ENCODE data around the gene ARHGAP1. TPM values are rescaled to one million over a fixed set of nuclear protein-coding genes. Genes with fewer than 3 reads are reported as not detected.

Gene ARHGAP1
- total and polyA plus RNA-seq, 2 experiments from 2014 or later = 54.3 to 98.5 TPM

DNA sequence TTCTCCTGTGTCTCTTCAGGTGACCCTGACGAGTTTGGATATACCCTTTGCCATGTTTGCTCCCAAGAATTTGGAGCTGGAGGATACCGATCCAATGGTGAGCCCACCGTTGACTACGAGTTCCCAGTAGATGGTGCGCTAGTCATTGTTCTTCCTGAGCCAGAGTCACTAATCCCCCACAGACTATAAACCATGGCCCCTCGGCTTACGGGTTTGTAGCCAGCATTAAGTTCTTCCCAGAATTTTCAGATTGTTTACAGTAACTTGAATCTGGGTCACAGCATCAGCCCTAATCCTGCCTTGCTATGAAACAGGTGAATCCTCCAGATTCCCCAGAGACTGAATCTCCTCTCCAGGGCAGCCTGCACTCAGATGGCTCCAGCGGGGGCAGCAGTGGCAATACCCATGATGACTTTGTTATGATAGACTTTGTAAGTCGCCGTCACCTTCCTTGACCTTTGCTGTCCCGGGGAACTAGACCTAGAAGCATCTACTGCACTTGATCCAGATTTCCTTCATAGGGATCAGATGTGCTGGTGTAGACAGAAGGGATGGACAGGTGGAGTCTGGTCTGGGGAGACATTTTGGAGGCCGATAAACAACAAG is 31.8 kb downstream of the ARHGAP1 start:
- Histone ChIP-seq H3K4me2 (ENCODE audit: unreplicated experiment) (no peak overlapping the region), H3K4me1 (ENCODE audit: insufficient read depth) (peaks cover 5% of the 10 kb centered on the region; the same call in 1 of the 2 replicates), H3K9me3 (ENCODE audit: low read depth) (no peaks in the 10 kb centered on the region), H3K9ac (no peak overlapping the region), H3K27ac (no peak overlapping the region), H3K79me2 (ENCODE audit: insufficient read depth) (no peaks in the 10 kb centered on the region), H3K4me3 (no peak overlapping the region), H2AFZ (no peak overlapping the region), H3K27me3 (replicated peaks; ENCODE audit: insufficient read depth) (no peaks in the 10 kb centered on the region), H3K9me2 (ENCODE audit: insufficient read depth) (no peaks in the 10 kb centered on the region), H4K20me1 (ENCODE audit: insufficient read depth) (no peaks in the 10 kb centered on the region), H3F3A (ENCODE audit: insufficient read depth) (peaks cover 28% of the 10 kb centered on the region; the same call in 1 of the 2 replicates), H3K36me3 (ENCODE audit: low read depth) (peaks cover 35% of the 10 kb centered on the region; the same call in 1 of the 2 replicates)
- TF ChIP-seq EZH2phosphoT487 (IDR thresholded peaks at IDR 0.05; ENCODE audit: insufficient read depth, low read depth) (no peak), EZH2 (IDR thresholded peaks at IDR 0.05; ENCODE audit: insufficient read depth, poor library complexity, severe bottlenecking) (no peak)
- DNase-seq = no peak
- in situ Hi-C loops (cut with MboI) = no loop called here
- 85 to 87% methylated on average over 12 of the region's 12 CpGs for WGBS, 2 experiments (ENCODE audit: low coverage in 1 of 2, low lambda C conversion rate in 2 of 2, missing lambda C conversion rate in 2 of 2)

DNA sequence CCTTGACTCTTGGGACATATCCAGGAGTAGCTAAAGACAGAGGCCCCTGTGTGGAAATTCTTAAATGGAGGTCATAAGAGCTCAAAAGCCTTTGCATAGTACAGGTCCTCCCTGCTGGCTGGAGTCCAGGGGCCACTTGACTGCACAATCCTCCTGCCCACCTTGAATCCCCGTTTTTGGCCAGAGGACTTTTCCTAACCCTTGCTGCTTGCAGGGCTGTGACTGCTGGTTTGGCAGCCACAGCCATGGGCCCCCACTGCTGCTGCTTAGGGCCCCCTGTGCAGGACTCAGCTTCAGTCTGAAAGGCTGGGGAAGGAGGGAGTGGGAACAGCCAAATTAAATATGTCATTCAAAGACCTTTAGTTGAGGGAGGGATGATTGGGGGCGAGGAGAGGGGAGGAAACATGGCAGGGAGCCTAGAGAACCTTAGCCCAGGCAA is 33.4 kb downstream of the ARHGAP1 start:
- Histone ChIP-seq H3K79me2 (ENCODE audit: insufficient read depth) (no peaks in the 10 kb centered on the region), H3K27me3 (replicated peaks; ENCODE audit: insufficient read depth) (no peaks in the 10 kb centered on the region), H3K9ac (no peak overlapping the region), H2AFZ (no peak overlapping the region), H4K20me1 (ENCODE audit: insufficient read depth) (no peaks in the 10 kb centered on the region), H3K4me1 (ENCODE audit: insufficient read depth) (peaks cover 5% of the 10 kb centered on the region; the same call in 1 of the 2 replicates), H3F3A (ENCODE audit: insufficient read depth) (peaks cover 32% of the 10 kb centered on the region; the same call in 1 of the 2 replicates), H3K4me3 (no peak overlapping the region), H3K9me2 (ENCODE audit: insufficient read depth) (no peaks in the 10 kb centered on the region), H3K36me3 (ENCODE audit: low read depth) (peaks cover 35% of the 10 kb centered on the region), H3K9me3 (ENCODE audit: low read depth) (no peaks in the 10 kb centered on the region), H3K27ac (no peak overlapping the region), H3K4me2 (ENCODE audit: unreplicated experiment) (no peak overlapping the region)
- no peak for DNase-seq
- in situ Hi-C loops (cut with MboI) = no loop called here
- 62 to 74% methylated on average over 2 of the region's 2 CpGs for WGBS, 2 experiments (ENCODE audit: low coverage in 1 of 2, low lambda C conversion rate in 2 of 2, missing lambda C conversion rate in 2 of 2)
- TF ChIP-seq EZH2phosphoT487 (IDR thresholded peaks at IDR 0.05; ENCODE audit: insufficient read depth, low read depth) = no peak
- no peak for TF ChIP-seq EZH2 (IDR thresholded peaks at IDR 0.05; ENCODE audit: insufficient read depth, poor library complexity, severe bottlenecking)

DNA sequence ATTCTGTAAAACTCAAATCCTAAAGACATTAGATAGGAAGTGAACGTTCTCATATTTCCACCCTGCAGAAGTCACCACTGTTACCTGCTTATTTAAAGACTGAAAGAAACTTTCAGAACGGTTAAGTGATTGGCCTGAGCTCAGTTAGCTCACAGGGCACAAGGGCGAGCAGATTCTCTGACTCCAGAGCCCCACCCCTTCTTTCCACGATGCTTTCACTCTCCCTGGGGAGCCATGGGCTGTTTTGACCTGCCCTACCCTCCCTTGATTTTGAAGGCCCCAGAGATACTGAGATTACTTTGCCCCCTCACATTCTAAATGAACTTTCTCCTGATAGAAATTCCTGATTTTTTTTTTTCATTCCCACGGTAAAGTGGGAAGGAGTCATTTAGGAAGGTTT is 33.9 kb downstream of the ARHGAP1 start:
- TF ChIP-seq EZH2phosphoT487 (IDR thresholded peaks at IDR 0.05; ENCODE audit: insufficient read depth, low read depth) = no peak
- TF ChIP-seq EZH2 (IDR thresholded peaks at IDR 0.05; ENCODE audit: insufficient read depth, poor library complexity, severe bottlenecking) = no peak
- no peak overlapping the region for H3K27ac ChIP-seq
- peaks cover 37% of the 10 kb centered on the region for H3K36me3 ChIP-seq (ENCODE audit: low read depth)
- no peak overlapping the region for H3K4me2 ChIP-seq (ENCODE audit: unreplicated experiment)
- H3F3A ChIP-seq (ENCODE audit: insufficient read depth) = peaks cover 28% of the 10 kb centered on the region; the same call in 1 of the 2 replicates
- WGBS, 2 experiments (ENCODE audit: low coverage in 1 of 2, low lambda C conversion rate in 2 of 2, missing lambda C conversion rate in 2 of 2) = 46 to 56% methylated on average over 5 of the region's 5 CpGs
- H3K9me3 ChIP-seq (ENCODE audit: low read depth) = no peaks in the 10 kb centered on the region
- H3K4me3 ChIP-seq = no peak overlapping the region
- no peak overlapping the region for H3K9ac ChIP-seq
- no peaks in the 10 kb centered on the region for H3K79me2 ChIP-seq (ENCODE audit: insufficient read depth)
- in situ Hi-C loops (cut with MboI) = no loop called here
- H3K27me3 ChIP-seq (replicated peaks; ENCODE audit: insufficient read depth) = no peaks in the 10 kb centered on the region
- DNase-seq = no peak
- H3K9me2 ChIP-seq (ENCODE audit: insufficient read depth) = no peaks in the 10 kb centered on the region
- H4K20me1 ChIP-seq (ENCODE audit: insufficient read depth) = no peaks in the 10 kb centered on the region
- H2AFZ ChIP-seq = no peak overlapping the region
- peaks cover 4% of the 10 kb centered on the region; the same call in 1 of the 2 replicates for H3K4me1 ChIP-seq (ENCODE audit: insufficient read depth)

DNA sequence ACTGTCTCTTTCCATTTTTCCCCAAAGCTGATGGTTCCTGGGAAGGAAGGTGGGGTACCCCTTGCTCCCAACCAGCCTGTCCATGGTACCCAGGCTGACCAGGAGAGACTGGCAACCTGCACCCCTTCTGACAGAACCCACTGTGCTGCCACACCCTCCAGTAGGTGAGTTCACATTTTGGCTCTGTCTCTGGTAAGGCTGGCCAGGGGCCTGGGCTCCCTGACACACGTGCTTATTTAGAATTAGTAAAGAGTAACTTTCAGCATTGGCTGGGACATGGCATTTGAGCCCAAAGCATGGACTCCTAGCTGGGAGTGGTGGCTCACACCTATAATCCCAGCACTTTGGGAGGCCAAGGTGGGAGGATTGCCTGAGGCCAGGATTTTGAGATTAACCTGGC is 35.1 kb downstream of the ARHGAP1 start:
- Histone ChIP-seq H3K27ac (no peak overlapping the region), H3K4me3 (no peak overlapping the region), H3K4me1 (ENCODE audit: insufficient read depth) (0 out of 2 replicates have a peak, but pooled peaks cover under 1% of the 10 kb centered on the region), H3F3A (ENCODE audit: insufficient read depth) (peaks cover 16% of the 10 kb centered on the region; the same call in 1 of the 2 replicates), H3K9me2 (ENCODE audit: insufficient read depth) (no peaks in the 10 kb centered on the region), H2AFZ (no peak overlapping the region), H4K20me1 (ENCODE audit: insufficient read depth) (no peaks in the 10 kb centered on the region), H3K27me3 (replicated peaks; ENCODE audit: insufficient read depth) (no peaks in the 10 kb centered on the region), H3K9me3 (ENCODE audit: low read depth) (no peaks in the 10 kb centered on the region), H3K79me2 (ENCODE audit: insufficient read depth) (no peaks in the 10 kb centered on the region), H3K4me2 (ENCODE audit: unreplicated experiment) (no peak overlapping the region), H3K9ac (no peak overlapping the region), H3K36me3 (ENCODE audit: low read depth) (peaks cover 37% of the 10 kb centered on the region)
- WGBS, 2 experiments (ENCODE audit: low coverage in 1 of 2, low lambda C conversion rate in 2 of 2, missing lambda C conversion rate in 2 of 2) = 100% methylated on average over 1 of the region's 1 CpG
- TF ChIP-seq EZH2 (IDR thresholded peaks at IDR 0.05; ENCODE audit: insufficient read depth, poor library complexity, severe bottlenecking) (no peak), EZH2phosphoT487 (IDR thresholded peaks at IDR 0.05; ENCODE audit: insufficient read depth, low read depth) (no peak)
- in situ Hi-C loops (cut with MboI) = no loop called here
- DNase-seq = no peak

Data from GM23248 (cell line).